ENCODE results near the gene CYP19A1.
"Not testable (repeated sequence)": the region's sequence is repeated elsewhere in the genome, so short reads cannot be mapped to it uniquely, and the experiment has no call there.

CYP19A1 gene

DNA sequence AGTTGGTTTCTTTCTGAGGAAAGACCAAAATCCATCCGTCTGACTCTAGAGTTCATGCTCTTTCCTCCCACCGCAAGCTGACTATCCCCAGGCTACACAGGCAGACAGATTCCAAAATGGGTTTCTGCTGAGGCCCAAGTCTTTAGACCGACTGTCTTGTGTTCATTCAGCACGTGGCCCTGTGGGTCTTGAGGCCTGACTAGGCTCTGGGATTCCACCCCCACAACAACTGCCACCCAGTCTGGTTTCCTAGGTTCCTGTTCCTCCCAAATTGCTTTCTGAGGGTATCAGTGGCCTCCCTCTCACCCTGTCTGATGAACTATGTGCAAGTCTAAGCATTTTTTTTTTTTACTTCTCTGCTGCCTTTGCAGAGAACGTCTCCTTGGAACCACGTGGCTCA, 67.7 kb downstream of the CYP19A1 start:
- Histone ChIP-seq H3K4me1 (ENCODE audit: insufficient read depth, low read length) (peaks cover 3% of the 10 kb centered on the region; the same call in 1 of the 2 replicates), H3K27me3 (ENCODE audit: insufficient read depth, low read length) (peaks cover 34% of the 10 kb centered on the region), H3K9ac (ENCODE audit: low read depth, low read length) (no peak overlapping the region), H3K9me3 (ENCODE audit: insufficient read depth, low read depth, low read length) (no peaks in the 10 kb centered on the region), H3K36me3 (ENCODE audit: insufficient read depth, low read length) (no peaks in the 10 kb centered on the region), H3K4me3 (ENCODE audit: low read length) (no peak overlapping the region), H3K27ac (ENCODE audit: low read depth, low read length) (no peak overlapping the region)
- WGBS: 88% methylated on average over 6 of the region's 6 CpGs

GRCh38 chr15:51269496-51269895, 68.9 kb downstream of the CYP19A1 start:
- H3K4me3 ChIP-seq (ENCODE audit: low read length): no peak overlapping the region
- WGBS: 41% methylated on average over 2 of the region's 2 CpGs
- H3K4me1 ChIP-seq (ENCODE audit: insufficient read depth, low read length): peaks cover 3% of the 10 kb centered on the region; the same call in 1 of the 2 replicates
- H3K27me3 ChIP-seq (ENCODE audit: insufficient read depth, low read length): peaks cover 38% of the 10 kb centered on the region
- no peak overlapping the region for H3K9ac ChIP-seq (ENCODE audit: low read depth, low read length)
- no peaks in the 10 kb centered on the region for H3K9me3 ChIP-seq (ENCODE audit: insufficient read depth, low read depth, low read length)
- H3K36me3 ChIP-seq (ENCODE audit: insufficient read depth, low read length): no peaks in the 10 kb centered on the region
- no peak overlapping the region for H3K27ac ChIP-seq (ENCODE audit: low read depth, low read length)

GRCh38 chr15:51267703-51268083, 70.7 kb downstream of the CYP19A1 start:
- Histone ChIP-seq H3K4me1 (ENCODE audit: insufficient read depth, low read length) (peaks cover 3% of the 10 kb centered on the region; the same call in 1 of the 2 replicates), H3K4me3 (ENCODE audit: low read length) (peak overlapping the region; percentile 57), H3K27me3 (ENCODE audit: insufficient read depth, low read length) (peaks cover 35% of the 10 kb centered on the region), H3K27ac (ENCODE audit: low read depth, low read length) (no peak overlapping the region), H3K36me3 (ENCODE audit: insufficient read depth, low read length) (no peaks in the 10 kb centered on the region), H3K9me3 (ENCODE audit: insufficient read depth, low read depth, low read length) (no peaks in the 10 kb centered on the region), H3K9ac (ENCODE audit: low read depth, low read length) (no peak overlapping the region)
- WGBS: 8% methylated on average over 8 of the region's 11 CpGs

DNA sequence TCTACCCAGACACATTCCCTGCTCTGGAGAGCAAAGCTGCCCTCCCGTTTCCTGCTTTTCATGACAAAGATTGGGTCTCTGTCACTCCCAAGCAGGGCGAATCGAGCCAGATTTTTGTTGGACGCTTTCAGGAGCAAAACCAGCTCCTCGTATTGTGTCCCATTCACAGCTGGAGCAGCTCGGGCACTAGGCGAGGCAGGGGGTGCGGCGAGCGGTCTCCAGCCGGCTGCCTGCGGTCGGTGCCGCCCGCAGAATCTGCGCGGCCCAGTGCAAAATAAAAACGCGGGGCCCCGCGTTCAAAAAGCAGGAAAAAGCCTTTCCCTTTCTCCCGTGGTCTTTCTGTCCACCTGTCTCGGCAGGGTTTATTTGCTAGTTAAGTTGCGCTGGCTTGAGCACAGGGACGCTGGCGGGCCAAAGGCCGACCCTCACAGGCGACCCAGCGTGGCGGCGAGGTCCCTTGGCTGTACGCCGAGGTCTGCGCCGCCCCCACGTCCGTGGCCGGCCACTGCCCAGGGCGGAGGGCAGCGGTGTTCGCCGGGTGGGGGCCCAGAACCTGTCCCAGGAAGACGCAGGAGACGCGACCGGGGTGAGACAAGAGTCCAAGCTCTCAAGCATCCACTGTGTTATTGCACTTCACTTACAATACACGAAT, 71.2 kb downstream of the CYP19A1 start:
- peak overlapping the region; percentile 57 for H3K4me3 ChIP-seq (ENCODE audit: low read length)
- WGBS: 2% methylated on average over 47 of the region's 47 CpGs

GRCh38 chr15:51266656-51267050, 71.7 kb downstream of the CYP19A1 start:
- H3K4me3 ChIP-seq (ENCODE audit: low read length): peak overlapping the region; percentile 57
- H3K36me3 ChIP-seq (ENCODE audit: insufficient read depth, low read length): no peaks in the 10 kb centered on the region
- 0 out of 2 replicates have a peak, but pooled peaks cover under 1% of the 10 kb centered on the region for H3K9me3 ChIP-seq (ENCODE audit: insufficient read depth, low read depth, low read length)
- peaks cover 3% of the 10 kb centered on the region; the same call in 1 of the 2 replicates for H3K4me1 ChIP-seq (ENCODE audit: insufficient read depth, low read length)
- peak overlapping the region; percentile 23; the same call in 1 of the 2 replicates for H3K9ac ChIP-seq (ENCODE audit: low read depth, low read length)
- peaks cover 35% of the 10 kb centered on the region for H3K27me3 ChIP-seq (ENCODE audit: insufficient read depth, low read length)
- H3K27ac ChIP-seq (ENCODE audit: low read depth, low read length): no peak overlapping the region
- WGBS: 49% methylated on average over 9 of the region's 9 CpGs

More for the DNA sequence above, 71.2 kb downstream of the CYP19A1 start:
- Histone ChIP-seq H3K4me1 (ENCODE audit: insufficient read depth, low read length) (peaks cover 3% of the 10 kb centered on the region; the same call in 1 of the 2 replicates), H3K9ac (ENCODE audit: low read depth, low read length) (peak overlapping the region; percentile 23; the same call in 1 of the 2 replicates), H3K27ac (ENCODE audit: low read depth, low read length) (no peak overlapping the region), H3K36me3 (ENCODE audit: insufficient read depth, low read length) (no peaks in the 10 kb centered on the region), H3K27me3 (ENCODE audit: insufficient read depth, low read length) (peaks cover 35% of the 10 kb centered on the region), H3K9me3 (ENCODE audit: insufficient read depth, low read depth, low read length) (no peaks in the 10 kb centered on the region)

- H3K27me3 ChIP-seq (ENCODE audit: insufficient read depth, low read length): peaks cover 35% of the 10 kb centered on the region
- H3K4me1 ChIP-seq (ENCODE audit: insufficient read depth, low read length): peaks cover 3% of the 10 kb centered on the region; the same call in 1 of the 2 replicates
- H3K4me3 ChIP-seq (ENCODE audit: low read length): no peak overlapping the region
- no peak overlapping the region for H3K9ac ChIP-seq (ENCODE audit: low read depth, low read length)
- 0 out of 2 replicates have a peak, but pooled peaks cover 6% of the 10 kb centered on the region for H3K9me3 ChIP-seq (ENCODE audit: insufficient read depth, low read depth, low read length)
- 94% methylated on average over 5 of the region's 5 CpGs for WGBS
- H3K36me3 ChIP-seq (ENCODE audit: insufficient read depth, low read length): no peaks in the 10 kb centered on the region
- H3K27ac ChIP-seq (ENCODE audit: low read depth, low read length): no peak overlapping the region
These were observed 73.3 kb downstream of the CYP19A1 start for GRCh38 chr15:51265037-51265555.

GRCh38 chr15:51263726-51264125, 74.7 kb downstream of the CYP19A1 start:
- no peak overlapping the region for H3K4me3 ChIP-seq (ENCODE audit: low read length)
- no peak overlapping the region for H3K9ac ChIP-seq (ENCODE audit: low read depth, low read length)
- H3K36me3 ChIP-seq (ENCODE audit: insufficient read depth, low read length): no peaks in the 10 kb centered on the region
- H3K27ac ChIP-seq (ENCODE audit: low read depth, low read length): no peak overlapping the region
- peaks cover 3% of the 10 kb centered on the region; the same call in 1 of the 2 replicates for H3K4me1 ChIP-seq (ENCODE audit: insufficient read depth, low read length)
- H3K27me3 ChIP-seq (ENCODE audit: insufficient read depth, low read length): peaks cover 34% of the 10 kb centered on the region
- H3K9me3 ChIP-seq (ENCODE audit: insufficient read depth, low read depth, low read length): 0 out of 2 replicates have a peak, but pooled peaks cover 6% of the 10 kb centered on the region

DNA sequence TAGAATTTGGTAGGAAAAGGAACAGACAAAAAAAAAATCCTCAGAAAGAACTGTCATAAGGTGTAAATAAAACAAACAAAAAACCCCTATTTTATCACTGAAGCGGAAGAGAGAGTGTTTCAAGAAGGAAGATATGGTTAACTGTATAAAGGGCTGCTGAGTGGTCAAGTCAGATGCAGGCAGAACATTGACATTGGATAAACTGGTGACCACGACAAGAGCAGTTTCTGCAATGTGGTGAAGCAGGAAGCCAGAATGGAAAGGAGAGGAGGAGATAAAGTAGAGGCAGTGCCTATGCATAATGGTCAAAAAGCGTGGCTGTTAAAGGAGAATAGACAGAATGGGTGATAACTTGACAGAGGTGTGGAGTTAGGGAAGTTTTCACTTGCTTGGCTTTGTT, 75.3 kb downstream of the CYP19A1 start:
- Histone ChIP-seq H3K9me3 (ENCODE audit: insufficient read depth, low read depth, low read length) (0 out of 2 replicates have a peak, but pooled peaks cover 6% of the 10 kb centered on the region), H3K4me3 (ENCODE audit: low read length) (no peak overlapping the region), H3K27ac (ENCODE audit: low read depth, low read length) (no peak overlapping the region), H3K36me3 (ENCODE audit: insufficient read depth, low read length) (no peaks in the 10 kb centered on the region), H3K4me1 (ENCODE audit: insufficient read depth, low read length) (peaks cover 3% of the 10 kb centered on the region; the same call in 1 of the 2 replicates), H3K27me3 (ENCODE audit: insufficient read depth, low read length) (peaks cover 28% of the 10 kb centered on the region), H3K9ac (ENCODE audit: low read depth, low read length) (no peak overlapping the region)
- WGBS: 92% methylated on average over 3 of the region's 3 CpGs

GRCh38 chr15:51262463-51262862, 75.9 kb downstream of the CYP19A1 start:
- Histone ChIP-seq H3K4me1 (ENCODE audit: insufficient read depth, low read length) (peaks cover 3% of the 10 kb centered on the region; the same call in 1 of the 2 replicates), H3K36me3 (ENCODE audit: insufficient read depth, low read length) (no peaks in the 10 kb centered on the region), H3K9me3 (ENCODE audit: insufficient read depth, low read depth, low read length) (0 out of 2 replicates have a peak, but pooled peaks cover 6% of the 10 kb centered on the region), H3K27me3 (ENCODE audit: insufficient read depth, low read length) (peaks cover 22% of the 10 kb centered on the region), H3K27ac (ENCODE audit: low read depth, low read length) (no peak overlapping the region), H3K4me3 (ENCODE audit: low read length) (no peak overlapping the region), H3K9ac (ENCODE audit: low read depth, low read length) (no peak overlapping the region)
- 50% methylated on average over 2 of the region's 2 CpGs for WGBS

DNA sequence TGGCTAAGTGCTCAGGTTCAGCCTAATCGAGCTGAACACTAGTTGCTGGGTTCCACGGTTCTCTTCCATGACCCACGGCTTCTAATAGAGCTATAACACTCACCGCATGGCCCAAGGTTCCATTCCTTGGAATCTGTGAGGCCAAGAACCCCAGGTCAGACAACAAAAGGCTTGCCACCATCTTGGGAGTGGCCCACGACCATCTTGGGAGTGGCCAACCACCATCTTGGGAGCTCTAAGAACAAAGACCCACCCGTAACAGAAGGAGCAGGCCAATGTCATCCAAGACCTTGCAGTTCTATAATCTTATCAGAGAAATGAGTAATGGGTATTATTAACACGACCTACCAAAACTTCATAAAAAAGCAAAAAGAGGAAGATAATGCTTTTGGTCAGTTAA, 77.3 kb downstream of the CYP19A1 start:
- 79% methylated on average over 6 of the region's 7 CpGs for WGBS
- H3K9ac ChIP-seq (ENCODE audit: low read depth, low read length); H3K27ac ChIP-seq (ENCODE audit: low read depth, low read length); H3K4me3 ChIP-seq (ENCODE audit: low read length); H3K27me3 ChIP-seq (ENCODE audit: insufficient read depth, low read length); H3K4me1 ChIP-seq (ENCODE audit: insufficient read depth, low read length); H3K9me3 ChIP-seq (ENCODE audit: insufficient read depth, low read depth, low read length); H3K36me3 ChIP-seq (ENCODE audit: insufficient read depth, low read length): not testable (repeated sequence)

DNA sequence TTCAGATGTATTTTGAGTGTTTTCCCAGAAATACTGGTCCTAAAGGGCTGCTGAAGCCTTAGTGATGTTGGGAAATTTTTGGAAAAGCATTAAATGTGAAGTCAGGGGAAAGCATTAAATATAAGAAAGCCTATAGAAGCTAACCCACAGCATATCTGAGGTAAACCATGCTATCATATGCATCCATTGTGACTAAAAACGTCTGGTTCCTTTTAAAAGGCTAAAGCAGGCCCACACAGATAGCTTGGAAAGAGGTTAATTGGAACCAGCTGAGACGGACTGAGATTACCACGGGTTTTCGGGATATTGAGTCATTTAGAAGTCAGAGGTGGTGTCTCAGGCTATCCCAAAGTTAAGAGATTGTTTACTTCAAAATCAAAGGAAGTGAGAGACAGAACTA, 78.2 kb downstream of the CYP19A1 start:
- H3K36me3 ChIP-seq (ENCODE audit: insufficient read depth, low read length): no peaks in the 10 kb centered on the region
- WGBS: 90% methylated on average over 4 of the region's 4 CpGs
- no peak overlapping the region for H3K27ac ChIP-seq (ENCODE audit: low read depth, low read length)
- no peak overlapping the region for H3K4me3 ChIP-seq (ENCODE audit: low read length)
- H3K4me1 ChIP-seq (ENCODE audit: insufficient read depth, low read length): no peaks in the 10 kb centered on the region
- 0 out of 2 replicates have a peak, but pooled peaks cover 6% of the 10 kb centered on the region for H3K9me3 ChIP-seq (ENCODE audit: insufficient read depth, low read depth, low read length)
- no peaks in the 10 kb centered on the region for H3K27me3 ChIP-seq (ENCODE audit: insufficient read depth, low read length)
- H3K9ac ChIP-seq (ENCODE audit: low read depth, low read length): no peak overlapping the region
